ENCODE data around the gene BLOC1S6. TPM values are rescaled to one million over a fixed set of nuclear protein-coding genes. Genes with fewer than 3 reads are reported as not detected.

BLOC1S6 gene
- total RNA-seq, result 49.7 and 50.2 TPM in 2 replicates

- intact Hi-C loops (cut with micrococcal nuclease), result loop anchor here (1.0 to 2.0 kb wide), 2 partner anchors 26 to 130 kb away; no protein-coding TSS in a partner anchor
Measured at GRCh38 chr15:45587095-45587862, at the start of gene BLOC1S6. BLOC1S6 (plus strand) TSS chr15:45587379; CDS start chr15:45587444, 65 bp downstream.

GRCh38 chr15:45539680-45540079, 47.5 kb upstream of the BLOC1S6 start:
- H3K36me3 Mint-ChIP-seq (ENCODE audit: low read depth), result no peaks in the 10 kb centered on the region
- intact Hi-C loops (cut with micrococcal nuclease), result no loop called here
- peaks cover 9% of the 10 kb centered on the region for H3K27me3 Mint-ChIP-seq (ENCODE audit: low read depth)
- no peaks in the 10 kb centered on the region for H3K9me3 Mint-ChIP-seq
- H3K27ac Mint-ChIP-seq, result no peak overlapping the region
- no peaks in the 10 kb centered on the region for H3K4me1 Mint-ChIP-seq (ENCODE audit: low read depth)
- DNase-seq (ENCODE audit: low spot score), result no peak
- no peak overlapping the region for H3K4me3 Mint-ChIP-seq (ENCODE audit: low read depth)

More at GRCh38 chr15:45587095-45587862, at the start of gene BLOC1S6:
- Mint-ChIP-seq H3K4me1 (ENCODE audit: low read depth) (peaks cover 26% of the 10 kb centered on the region), H3K4me3 (ENCODE audit: low read depth) (peak within 1 kb of the TSS; percentile 98), H3K27me3 (ENCODE audit: low read depth) (peaks cover 3% of the 10 kb centered on the region), H3K27ac (peak within 1 kb of the TSS; percentile 100), H3K9me3 (no peaks in the 10 kb centered on the region), H3K36me3 (ENCODE audit: low read depth) (peaks cover 4% of the 10 kb centered on the region)
- DNase-seq (ENCODE audit: low spot score), result peak; percentile 86

GRCh38 chr15:45540531-45540930, 46.6 kb upstream of the BLOC1S6 start:
- H3K27ac Mint-ChIP-seq, result no peak overlapping the region
- H3K9me3 Mint-ChIP-seq, result no peaks in the 10 kb centered on the region
- no peaks in the 10 kb centered on the region for H3K36me3 Mint-ChIP-seq (ENCODE audit: low read depth)
- H3K4me3 Mint-ChIP-seq (ENCODE audit: low read depth), result no peak overlapping the region
- no peak for DNase-seq (ENCODE audit: low spot score)
- H3K27me3 Mint-ChIP-seq (ENCODE audit: low read depth), result peaks cover 9% of the 10 kb centered on the region
- intact Hi-C loops (cut with micrococcal nuclease), result no loop called here
- no peaks in the 10 kb centered on the region for H3K4me1 Mint-ChIP-seq (ENCODE audit: low read depth)

- Mint-ChIP-seq H3K36me3 (ENCODE audit: low read depth) (no peaks in the 10 kb centered on the region), H3K4me3 (ENCODE audit: low read depth) (no peak overlapping the region), H3K27ac (no peak overlapping the region), H3K9me3 (no peaks in the 10 kb centered on the region), H3K4me1 (ENCODE audit: low read depth) (no peaks in the 10 kb centered on the region), H3K27me3 (ENCODE audit: low read depth) (peaks cover 5% of the 10 kb centered on the region)
- intact Hi-C loops (cut with micrococcal nuclease), result no loop called here
- no peak for DNase-seq (ENCODE audit: low spot score)
Measured at GRCh38 chr15:45543051-45543450, 44.1 kb upstream of the BLOC1S6 start.

GRCh38 chr15:45544266-45545023, 42.7 kb upstream of the BLOC1S6 start:
- no peak overlapping the region for H3K27ac Mint-ChIP-seq
- no peaks in the 10 kb centered on the region for H3K9me3 Mint-ChIP-seq
- no peaks in the 10 kb centered on the region for H3K4me1 Mint-ChIP-seq (ENCODE audit: low read depth)
- H3K36me3 Mint-ChIP-seq (ENCODE audit: low read depth), result no peaks in the 10 kb centered on the region
- H3K27me3 Mint-ChIP-seq (ENCODE audit: low read depth), result peaks cover 7% of the 10 kb centered on the region
- no peak overlapping the region for H3K4me3 Mint-ChIP-seq (ENCODE audit: low read depth)
- intact Hi-C loops (cut with micrococcal nuclease), result no loop called here
- DNase-seq (ENCODE audit: low spot score), result no peak

- no peak for DNase-seq (ENCODE audit: low spot score)
- H3K9me3 Mint-ChIP-seq, result no peaks in the 10 kb centered on the region
- H3K36me3 Mint-ChIP-seq (ENCODE audit: low read depth), result no peaks in the 10 kb centered on the region
- peaks cover 10% of the 10 kb centered on the region for H3K27me3 Mint-ChIP-seq (ENCODE audit: low read depth)
- no peak overlapping the region for H3K4me3 Mint-ChIP-seq (ENCODE audit: low read depth)
- no peaks in the 10 kb centered on the region for H3K4me1 Mint-ChIP-seq (ENCODE audit: low read depth)
- no peak overlapping the region for H3K27ac Mint-ChIP-seq
- intact Hi-C loops (cut with micrococcal nuclease), result no loop called here
Measured at GRCh38 chr15:45546789-45547188, 40.4 kb upstream of the BLOC1S6 start.

- H3K4me3 Mint-ChIP-seq (ENCODE audit: low read depth), result no peak overlapping the region
- H3K27ac Mint-ChIP-seq, result no peak overlapping the region
- H3K4me1 Mint-ChIP-seq (ENCODE audit: low read depth), result no peaks in the 10 kb centered on the region
- H3K9me3 Mint-ChIP-seq, result no peaks in the 10 kb centered on the region
- H3K27me3 Mint-ChIP-seq (ENCODE audit: low read depth), result peaks cover 11% of the 10 kb centered on the region
- DNase-seq (ENCODE audit: low spot score), result no peak
- intact Hi-C loops (cut with micrococcal nuclease), result no loop called here
- no peaks in the 10 kb centered on the region for H3K36me3 Mint-ChIP-seq (ENCODE audit: low read depth)
Measured at GRCh38 chr15:45548753-45549520, 38.2 kb upstream of the BLOC1S6 start.

GRCh38 chr15:45549541-45550220, 37.5 kb upstream of the BLOC1S6 start:
- Mint-ChIP-seq H3K9me3 (no peaks in the 10 kb centered on the region), H3K4me3 (ENCODE audit: low read depth) (no peak overlapping the region), H3K36me3 (ENCODE audit: low read depth) (no peaks in the 10 kb centered on the region), H3K4me1 (ENCODE audit: low read depth) (no peaks in the 10 kb centered on the region), H3K27ac (no peak overlapping the region), H3K27me3 (ENCODE audit: low read depth) (peaks cover 15% of the 10 kb centered on the region)
- no peak for DNase-seq (ENCODE audit: low spot score)
- intact Hi-C loops (cut with micrococcal nuclease), result no loop called here

- H3K4me1 Mint-ChIP-seq (ENCODE audit: low read depth), result no peaks in the 10 kb centered on the region
- no peak for DNase-seq (ENCODE audit: low spot score)
- H3K36me3 Mint-ChIP-seq (ENCODE audit: low read depth), result no peaks in the 10 kb centered on the region
- H3K4me3 Mint-ChIP-seq (ENCODE audit: low read depth), result no peak overlapping the region
- intact Hi-C loops (cut with micrococcal nuclease), result no loop called here
- H3K27me3 Mint-ChIP-seq (ENCODE audit: low read depth), result peaks cover 17% of the 10 kb centered on the region
- H3K27ac Mint-ChIP-seq, result no peak overlapping the region
- H3K9me3 Mint-ChIP-seq, result no peaks in the 10 kb centered on the region
Measured at GRCh38 chr15:45550436-45550835, 36.7 kb upstream of the BLOC1S6 start.

- intact Hi-C loops (cut with micrococcal nuclease), result no loop called here
- Mint-ChIP-seq H3K36me3 (ENCODE audit: low read depth) (no peaks in the 10 kb centered on the region), H3K9me3 (no peaks in the 10 kb centered on the region), H3K4me3 (ENCODE audit: low read depth) (no peak overlapping the region), H3K27ac (no peak overlapping the region), H3K4me1 (ENCODE audit: low read depth) (no peaks in the 10 kb centered on the region), H3K27me3 (ENCODE audit: low read depth) (peaks cover 25% of the 10 kb centered on the region)
- no peak for DNase-seq (ENCODE audit: low spot score)
Measured at GRCh38 chr15:45551676-45552075, 35.5 kb upstream of the BLOC1S6 start.

- H3K9me3 Mint-ChIP-seq, result no peaks in the 10 kb centered on the region
- no peak overlapping the region for H3K27ac Mint-ChIP-seq
- peaks cover 35% of the 10 kb centered on the region for H3K27me3 Mint-ChIP-seq (ENCODE audit: low read depth)
- no peaks in the 10 kb centered on the region for H3K4me1 Mint-ChIP-seq (ENCODE audit: low read depth)
- intact Hi-C loops (cut with micrococcal nuclease), result no loop called here
- no peak overlapping the region for H3K4me3 Mint-ChIP-seq (ENCODE audit: low read depth)
- no peak for DNase-seq (ENCODE audit: low spot score)
- H3K36me3 Mint-ChIP-seq (ENCODE audit: low read depth), result no peaks in the 10 kb centered on the region
Measured at GRCh38 chr15:45555934-45556608, 31.1 kb upstream of the BLOC1S6 start.

- Mint-ChIP-seq H3K27me3 (ENCODE audit: low read depth) (peaks cover 39% of the 10 kb centered on the region), H3K9me3 (no peaks in the 10 kb centered on the region), H3K27ac (no peak overlapping the region), H3K4me1 (ENCODE audit: low read depth) (no peaks in the 10 kb centered on the region), H3K36me3 (ENCODE audit: low read depth) (no peaks in the 10 kb centered on the region), H3K4me3 (ENCODE audit: low read depth) (no peak overlapping the region)
- DNase-seq (ENCODE audit: low spot score), result no peak
- intact Hi-C loops (cut with micrococcal nuclease), result no loop called here
Measured at GRCh38 chr15:45572617-45573016, 14.6 kb upstream of the BLOC1S6 start.

All from activated T-helper 2 cell treated with anti-CD3 and anti-CD28 coated beads, Interferon-gamma antibody, Interleukin-2, Interleukin-4, amounts not matched to agents 10 μg/mL and 5 μg/mL and 100 μg/mL, durations not matched to agents 14 hours and 24 hours and 36 hours (primary cell).